ENCODE data around the gene TNFAIP8. TPM values are rescaled to one million over a fixed set of nuclear protein-coding genes. Genes with fewer than 3 reads are reported as not detected.
A peak's percentile ranks its signal among the peaks of the same experiment; 100 is the strongest.

The TNFAIP8 gene
- total RNA-seq, 1 donor from 2014 or later: 25.9 TPM

DNA sequence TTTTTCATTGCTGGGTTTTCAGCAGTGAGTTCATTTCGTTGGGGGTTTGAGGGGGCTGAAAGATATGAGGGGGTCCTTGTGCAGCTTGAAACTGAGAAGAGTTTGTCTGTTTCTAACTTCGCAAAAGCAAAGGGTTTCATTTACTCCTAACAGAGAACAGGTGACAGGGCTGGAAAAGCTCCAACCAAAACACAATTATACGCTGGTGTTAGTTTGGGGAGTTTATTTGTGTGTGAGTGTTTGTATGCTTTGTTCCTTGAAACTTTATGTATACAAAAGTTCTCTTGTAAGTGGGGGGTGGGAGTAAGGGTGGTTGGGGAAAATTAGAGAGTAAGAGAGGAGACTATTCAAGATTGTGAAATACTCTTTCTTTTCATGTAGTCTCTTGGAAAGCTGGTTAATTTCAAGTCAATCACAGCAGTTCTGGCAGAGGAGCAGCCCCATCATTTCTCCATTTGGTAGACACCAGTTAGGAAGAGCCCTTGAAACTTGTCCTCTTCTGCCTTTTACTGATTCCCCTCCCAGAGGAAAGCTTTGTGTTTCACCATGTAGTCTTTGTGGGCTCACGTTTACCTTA lies 881 bp downstream of the TNFAIP8 start:
- H3K4me1 ChIP-seq (ENCODE audit: insufficient read depth, low read length): peaks cover 25% of the 10 kb centered on the region
- H3K9ac ChIP-seq (ENCODE audit: low read length): peak overlapping the region; percentile 76
- peak overlapping the region; percentile 85 for H3K4me2 ChIP-seq (ENCODE audit: low read length)
- FAIRE-seq (no peak), DNase-seq (ENCODE audit: low read depth) (no peak)
- peak overlapping the region; percentile 90 for H3K4me3 Mint-ChIP-seq (ENCODE audit: unreplicated experiment)
- H4K20me1 ChIP-seq (ENCODE audit: insufficient read depth, low read length): peaks cover 20% of the 10 kb centered on the region
- H3K4me1 Mint-ChIP-seq (ENCODE audit: low read depth, unreplicated experiment): peaks cover 56% of the 10 kb centered on the region
- H3K27me3 Mint-ChIP-seq (ENCODE audit: low read depth, unreplicated experiment): no peaks in the 10 kb centered on the region
- no peaks in the 10 kb centered on the region for H3K9me3 ChIP-seq (ENCODE audit: insufficient read depth, low read depth, low read length)
- peak overlapping the region; percentile 75 for H3K4me3 ChIP-seq (ENCODE audit: insufficient read depth, low read depth, low read length)
- peaks cover 20% of the 10 kb centered on the region for H3K79me2 ChIP-seq (ENCODE audit: insufficient read depth, low read length)
- no peaks in the 10 kb centered on the region for H3K27me3 ChIP-seq (ENCODE audit: insufficient read depth, low read length)
- H3K36me3 ChIP-seq (ENCODE audit: insufficient read depth, low read length): no peaks in the 10 kb centered on the region
- peak overlapping the region; percentile 74 for H3K27ac Mint-ChIP-seq (ENCODE audit: unreplicated experiment)
- no peaks in the 10 kb centered on the region for H3K36me3 Mint-ChIP-seq (ENCODE audit: low read depth, unreplicated experiment)
- H2AFZ ChIP-seq (ENCODE audit: low read depth, low read length): no peak overlapping the region
- peak overlapping the region; percentile 9 for H3K27ac ChIP-seq (ENCODE audit: low read depth, low read length)
- no peaks in the 10 kb centered on the region for H3K9me3 Mint-ChIP-seq (ENCODE audit: unreplicated experiment)
- no peak for TF ChIP-seq CTCF (IDR thresholded peaks at IDR 0.05; ENCODE audit: insufficient read depth, low read depth, low read length)
- no peak for TF ChIP-seq EZH2 (IDR thresholded peaks at IDR 0.05; ENCODE audit: insufficient read depth, low read length)

GRCh38 chr5:119357270-119357669 lies 1.5 kb downstream of the TNFAIP8 start:
- Histone ChIP-seq H2AFZ (ENCODE audit: low read depth, low read length) (no peak overlapping the region), H3K27ac (ENCODE audit: low read depth, low read length) (no peak overlapping the region), H3K36me3 (ENCODE audit: insufficient read depth, low read length) (no peaks in the 10 kb centered on the region), H3K27me3 (ENCODE audit: insufficient read depth, low read length) (no peaks in the 10 kb centered on the region), H3K4me3 (ENCODE audit: insufficient read depth, low read depth, low read length) (peak overlapping the region; percentile 75), H3K4me2 (ENCODE audit: low read length) (peak overlapping the region; percentile 85), H3K79me2 (ENCODE audit: insufficient read depth, low read length) (peaks cover 20% of the 10 kb centered on the region), H3K4me1 (ENCODE audit: insufficient read depth, low read length) (peaks cover 25% of the 10 kb centered on the region), H3K9me3 (ENCODE audit: insufficient read depth, low read depth, low read length) (no peaks in the 10 kb centered on the region), H4K20me1 (ENCODE audit: insufficient read depth, low read length) (peaks cover 20% of the 10 kb centered on the region), H3K9ac (ENCODE audit: low read length) (peak overlapping the region; percentile 76)
- H3K9me3 Mint-ChIP-seq (ENCODE audit: unreplicated experiment): no peaks in the 10 kb centered on the region
- peak overlapping the region; percentile 90 for H3K4me3 Mint-ChIP-seq (ENCODE audit: unreplicated experiment)
- DNase-seq (ENCODE audit: low read depth) (no peak), FAIRE-seq (no peak)
- H3K4me1 Mint-ChIP-seq (ENCODE audit: low read depth, unreplicated experiment): peaks cover 61% of the 10 kb centered on the region
- peaks cover 2% of the 10 kb centered on the region for H3K36me3 Mint-ChIP-seq (ENCODE audit: low read depth, unreplicated experiment)
- no peak overlapping the region for H3K27ac Mint-ChIP-seq (ENCODE audit: unreplicated experiment)
- TF ChIP-seq EZH2 (IDR thresholded peaks at IDR 0.05; ENCODE audit: insufficient read depth, low read length): no peak
- TF ChIP-seq CTCF (IDR thresholded peaks at IDR 0.05; ENCODE audit: insufficient read depth, low read depth, low read length): no peak
- no peaks in the 10 kb centered on the region for H3K27me3 Mint-ChIP-seq (ENCODE audit: low read depth, unreplicated experiment)

- H3K4me3 ChIP-seq (ENCODE audit: insufficient read depth, low read depth, low read length): no peak overlapping the region
- H3K36me3 ChIP-seq (ENCODE audit: insufficient read depth, low read length): no peaks in the 10 kb centered on the region
- Mint-ChIP-seq H3K27me3 (ENCODE audit: low read depth, unreplicated experiment) (no peaks in the 10 kb centered on the region), H3K4me3 (ENCODE audit: unreplicated experiment) (peak overlapping the region; percentile 90), H3K36me3 (ENCODE audit: low read depth, unreplicated experiment) (peaks cover 2% of the 10 kb centered on the region), H3K9me3 (ENCODE audit: unreplicated experiment) (no peaks in the 10 kb centered on the region), H3K4me1 (ENCODE audit: low read depth, unreplicated experiment) (peaks cover 65% of the 10 kb centered on the region), H3K27ac (ENCODE audit: unreplicated experiment) (peak overlapping the region; percentile 20)
- no peak overlapping the region for H3K9ac ChIP-seq (ENCODE audit: low read length)
- peaks cover 25% of the 10 kb centered on the region for H3K4me1 ChIP-seq (ENCODE audit: insufficient read depth, low read length)
- H3K4me2 ChIP-seq (ENCODE audit: low read length): no peak overlapping the region
- FAIRE-seq: no peak
- H3K79me2 ChIP-seq (ENCODE audit: insufficient read depth, low read length): peaks cover 20% of the 10 kb centered on the region
- no peak for DNase-seq (ENCODE audit: low read depth)
- H3K9me3 ChIP-seq (ENCODE audit: insufficient read depth, low read depth, low read length): no peaks in the 10 kb centered on the region
- TF ChIP-seq EZH2 (IDR thresholded peaks at IDR 0.05; ENCODE audit: insufficient read depth, low read length) (no peak), CTCF (IDR thresholded peaks at IDR 0.05; ENCODE audit: insufficient read depth, low read depth, low read length) (no peak)
- H3K27ac ChIP-seq (ENCODE audit: low read depth, low read length): no peak overlapping the region
- H2AFZ ChIP-seq (ENCODE audit: low read depth, low read length): no peak overlapping the region
- H3K27me3 ChIP-seq (ENCODE audit: insufficient read depth, low read length): no peaks in the 10 kb centered on the region
- H4K20me1 ChIP-seq (ENCODE audit: insufficient read depth, low read length): peaks cover 20% of the 10 kb centered on the region
Measured at GRCh38 chr5:119357808-119358529, 2.1 kb downstream of the TNFAIP8 start.
